ENCODE results near the gene VPS9D1. TPM values are rescaled to one million over a fixed set of nuclear protein-coding genes. Genes with fewer than 3 reads are reported as not detected.

VPS9D1 gene
- total RNA-seq, 6 experiments from 2014 or later = 5.6 to 12.4 (median 9.4) TPM

DNA sequence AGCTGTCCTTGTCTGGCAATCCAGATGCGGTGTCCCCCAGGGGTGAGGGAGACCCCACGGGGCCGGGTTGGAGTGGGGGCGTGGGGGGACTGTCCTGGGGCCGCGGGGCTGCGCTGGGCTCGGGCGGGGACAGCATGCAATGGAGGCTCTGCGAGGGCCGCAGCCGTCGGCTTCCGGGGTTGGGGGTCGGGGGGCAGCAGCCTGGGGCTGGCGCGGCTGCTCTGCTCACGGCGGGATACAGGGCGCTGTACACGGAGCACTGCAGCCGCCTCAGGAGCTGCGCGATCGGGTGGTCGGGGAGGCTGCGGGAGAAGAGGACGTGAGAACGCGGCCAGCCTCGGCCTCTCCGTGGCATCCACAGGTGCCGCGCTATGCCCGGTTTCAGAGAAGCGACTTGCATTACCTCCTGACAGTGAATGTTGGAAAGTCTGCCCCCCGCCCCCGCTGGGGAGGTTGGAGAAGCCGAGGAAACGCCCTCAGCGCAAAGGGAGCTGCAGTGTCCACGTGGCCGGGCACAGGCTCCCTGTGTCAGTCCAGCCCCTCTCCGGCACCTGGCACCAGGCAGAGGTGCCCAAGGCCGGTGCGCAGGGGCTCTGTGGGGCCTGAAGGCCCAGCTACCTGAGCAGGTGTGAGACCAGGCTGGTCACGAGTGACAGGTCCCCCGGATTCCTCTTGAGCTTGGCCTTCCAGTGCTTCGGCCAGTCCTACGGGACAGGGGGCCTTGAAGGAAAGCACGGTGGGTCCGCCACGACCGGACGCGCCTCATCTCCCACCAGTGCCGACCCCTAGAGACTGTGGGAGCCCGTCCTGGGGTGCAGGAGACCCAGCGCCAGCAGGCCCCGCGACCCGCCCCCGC, 9.8 kb downstream of the VPS9D1 start:
- intact Hi-C loops (cut with DNase I) = loop anchor here in 1 of 2 donors (5.0 kb wide), 1 partner anchor 86 kb away; no protein-coding TSS in a partner anchor
- TF ChIP-seq, protein P1, sequence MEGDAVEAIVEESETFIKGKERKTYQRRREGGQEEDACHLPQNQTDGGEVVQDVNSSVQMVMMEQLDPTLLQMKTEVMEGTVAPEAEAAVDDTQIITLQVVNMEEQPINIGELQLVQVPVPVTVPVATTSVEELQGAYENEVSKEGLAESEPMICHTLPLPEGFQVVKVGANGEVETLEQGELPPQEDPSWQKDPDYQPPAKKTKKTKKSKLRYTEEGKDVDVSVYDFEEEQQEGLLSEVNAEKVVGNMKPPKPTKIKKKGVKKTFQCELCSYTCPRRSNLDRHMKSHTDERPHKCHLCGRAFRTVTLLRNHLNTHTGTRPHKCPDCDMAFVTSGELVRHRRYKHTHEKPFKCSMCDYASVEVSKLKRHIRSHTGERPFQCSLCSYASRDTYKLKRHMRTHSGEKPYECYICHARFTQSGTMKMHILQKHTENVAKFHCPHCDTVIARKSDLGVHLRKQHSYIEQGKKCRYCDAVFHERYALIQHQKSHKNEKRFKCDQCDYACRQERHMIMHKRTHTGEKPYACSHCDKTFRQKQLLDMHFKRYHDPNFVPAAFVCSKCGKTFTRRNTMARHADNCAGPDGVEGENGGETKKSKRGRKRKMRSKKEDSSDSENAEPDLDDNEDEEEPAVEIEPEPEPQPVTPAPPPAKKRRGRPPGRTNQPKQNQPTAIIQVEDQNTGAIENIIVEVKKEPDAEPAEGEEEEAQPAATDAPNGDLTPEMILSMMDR (IDR thresholded peaks at IDR 0.05) = no peak
- TF ChIP-seq POLR2A (IDR thresholded peaks at IDR 0.05) = no peak
- peaks cover 0 to 6% (median 0%) of the 10 kb centered on the region in 4 donors for H3K4me1 ChIP-seq
- WGBS (ENCODE audit: insufficient coverage, low coverage, low lambda C conversion rate, missing lambda C conversion rate) = 73% methylated on average over 3 of the region's 63 CpGs
- no peak overlapping the region for H3K4me3 ChIP-seq
- H3K36me3 ChIP-seq = no peaks in the 10 kb centered on the region
- ATAC-seq = no peak
- H3K27ac ChIP-seq = no peak overlapping the region
- no peaks in the 10 kb centered on the region for H3K27me3 ChIP-seq
- H3K9me3 ChIP-seq = no peaks in the 10 kb centered on the region
- no peak for DNase-seq

DNA sequence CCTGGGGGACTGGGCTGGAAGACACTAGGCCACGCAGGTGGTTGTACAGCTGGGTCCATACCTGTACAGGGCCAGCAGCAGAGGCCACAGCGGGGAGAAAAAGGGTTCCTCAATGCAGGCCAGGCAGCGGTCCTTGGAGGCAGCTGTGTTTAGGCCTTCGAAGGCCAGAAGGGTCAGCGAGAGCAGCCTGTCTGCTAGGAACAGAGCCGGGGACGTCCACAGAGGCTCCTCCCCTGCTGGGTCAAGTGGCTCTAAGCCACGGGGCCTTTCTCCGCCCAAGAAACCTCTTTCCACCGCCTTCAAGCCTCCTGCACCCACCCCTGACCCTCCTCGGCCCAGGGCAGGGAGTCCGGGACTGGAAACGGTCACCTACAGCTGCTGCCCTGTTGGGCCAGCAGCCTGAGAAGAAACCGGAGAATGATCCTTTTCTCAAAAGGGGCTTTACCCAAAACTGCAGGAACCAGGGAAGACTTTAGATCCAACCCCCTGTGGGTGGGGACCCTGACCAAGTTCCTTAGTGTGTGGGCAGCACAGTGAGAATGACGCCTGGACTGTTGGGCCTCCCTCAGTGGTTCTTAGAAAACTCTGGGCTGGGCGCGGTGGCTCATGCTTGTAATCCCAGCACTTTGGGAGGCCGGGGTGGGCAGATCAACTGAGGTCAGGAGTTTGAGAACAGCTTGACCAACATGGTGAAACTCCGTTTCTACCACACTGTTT, 10.8 kb downstream of the VPS9D1 start:
- DNase-seq = no peak
- WGBS (ENCODE audit: insufficient coverage, low coverage, low lambda C conversion rate, missing lambda C conversion rate) = 90% methylated on average over 2 of the region's 19 CpGs
- no peaks in the 10 kb centered on the region for H3K27me3 ChIP-seq
- TF ChIP-seq, protein P1 (IDR thresholded peaks at IDR 0.05) = no peak
- no peak for TF ChIP-seq POLR2A (IDR thresholded peaks at IDR 0.05)
- H3K4me3 ChIP-seq = no peak overlapping the region
- H3K9me3 ChIP-seq = no peaks in the 10 kb centered on the region
- H3K27ac ChIP-seq = no peak overlapping the region
- no peak for ATAC-seq
- intact Hi-C loops (cut with DNase I) = loop anchor here (5.0 to 10.0 kb wide), 3 partner anchors 85 to 165 kb away; partner anchors contain the start of gene TCF25 (in 1 of the 2)
- H3K4me1 ChIP-seq = peaks cover 0 to 6% (median 0%) of the 10 kb centered on the region in 4 donors
- no peaks in the 10 kb centered on the region for H3K36me3 ChIP-seq

DNA sequence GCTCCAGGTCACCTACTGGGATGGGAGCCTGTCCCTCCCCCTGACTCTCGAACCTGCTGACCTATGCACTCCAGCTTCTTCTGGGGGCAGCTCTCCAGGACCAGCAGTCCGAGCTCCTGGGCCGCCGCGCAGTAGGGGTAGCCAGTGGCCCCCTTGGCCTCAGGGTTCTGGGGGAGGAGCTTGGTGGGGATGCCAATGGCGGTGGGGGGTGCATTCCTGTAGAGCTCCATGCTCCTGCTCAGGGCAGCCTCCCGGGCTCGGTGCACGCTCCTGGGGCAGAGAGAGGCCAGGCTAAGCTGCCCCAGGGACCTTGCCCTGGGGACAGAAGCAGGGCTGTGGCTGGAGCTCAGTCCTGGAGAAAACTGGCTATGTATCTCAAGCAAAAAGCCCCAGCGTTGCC, 11.5 kb downstream of the VPS9D1 start:
- Histone ChIP-seq H3K27ac (no peak overlapping the region), H3K27me3 (no peaks in the 10 kb centered on the region), H3K36me3 (no peaks in the 10 kb centered on the region), H3K9me3 (no peaks in the 10 kb centered on the region), H3K4me1 (peaks cover 0 to 6% (median 0%) of the 10 kb centered on the region in 4 donors), H3K4me3 (no peak overlapping the region)
- no peak for ATAC-seq
- intact Hi-C loops (cut with DNase I) = loop anchor here (10.0 kb wide), 2 partner anchors 86 to 166 kb away; partner anchors contain the start of gene TCF25 (in 1 of the 2)
- WGBS (ENCODE audit: insufficient coverage, low coverage, low lambda C conversion rate, missing lambda C conversion rate) = 92% methylated on average over 4 of the region's 10 CpGs
- no peak for DNase-seq
- no peak for TF ChIP-seq POLR2A (IDR thresholded peaks at IDR 0.05)
- TF ChIP-seq, protein P1 (IDR thresholded peaks at IDR 0.05) = no peak

DNA sequence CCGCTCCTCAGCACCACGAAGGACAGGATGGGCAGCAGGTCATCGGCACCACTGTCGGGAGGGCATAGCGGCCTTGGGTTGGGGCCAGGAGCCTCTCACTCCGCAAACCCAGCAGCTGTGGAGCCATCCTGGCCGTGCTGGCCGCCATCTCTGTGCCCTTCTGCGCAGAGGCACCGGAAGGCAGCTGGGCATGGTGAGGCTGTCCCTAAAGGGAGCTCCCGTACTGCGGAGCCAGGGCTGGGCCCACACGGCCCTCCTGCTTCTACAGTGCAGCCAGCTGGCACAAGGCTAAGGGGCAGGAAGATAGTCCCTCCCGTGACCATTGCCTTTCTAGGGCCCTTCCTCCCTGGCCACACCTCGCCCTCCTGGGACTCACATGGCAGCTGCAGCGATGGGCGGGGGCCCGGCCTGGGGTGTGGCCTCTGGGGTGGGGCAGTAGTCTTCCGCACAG, 12.2 kb downstream of the VPS9D1 start:
- no peak overlapping the region for H3K4me3 ChIP-seq
- DNase-seq = no peak
- ATAC-seq = no peak
- H3K36me3 ChIP-seq = no peaks in the 10 kb centered on the region
- H3K9me3 ChIP-seq = no peaks in the 10 kb centered on the region
- H3K27ac ChIP-seq = no peak overlapping the region
- WGBS (ENCODE audit: insufficient coverage, low coverage, low lambda C conversion rate, missing lambda C conversion rate) = no CpG with 5 or more reads among the region's 19 CpGs
- H3K27me3 ChIP-seq = no peaks in the 10 kb centered on the region
- no peak for TF ChIP-seq POLR2A (IDR thresholded peaks at IDR 0.05)
- TF ChIP-seq, protein P1 (IDR thresholded peaks at IDR 0.05) = no peak
- H3K4me1 ChIP-seq = peaks cover 0 to 6% (median 0%) of the 10 kb centered on the region in 4 donors
- intact Hi-C loops (cut with DNase I) = loop anchor here (10.0 kb wide), 2 partner anchors 86 to 166 kb away; partner anchors contain the start of gene TCF25 (in 1 of the 2)
